IMR-90 (cell line): Measurements from ENCODE around the gene HAGH. TPM values are rescaled to one million over a fixed set of nuclear protein-coding genes. Genes with fewer than 3 reads are reported as not detected.

Experiments
- ATAC-seq: fragments of 200-7000 bp; cut with Tn5 transposase; 2 replicates; pipeline ENCODE4 v1.9.1; 2020; ENCODE audit warnings: low read depth, mild to moderate bottlenecking, moderate library complexity
- BruUV-seq: library from RNA; stranded (reverse); fragments of 400-500 nt; replicated peaks from 2 replicates; lab custom pipeline; 2021; lab: Mats Ljungman, UMichigan
- CTCF ChIA-PET: fragments of 300-600 bp; formaldehyde crosslinking; extraction: SDS; loops from one replicate; lab custom pipeline; 2021; ENCODE audit warnings: antibody characterized with exemption; lab: Yijun Ruan, JAX
- POLR2A ChIA-PET: fragments of 300-600 bp; sonication (Branson Sonifier 250); formaldehyde crosslinking; loops from one replicate; lab custom pipeline; 2022; ENCODE audit warnings: antibody characterized with exemption; ENCODE audit not compliant: unreplicated experiment; lab: Charles Lee
- DNase-seq: peaks from one replicate; pipeline ENCODE4 v3.0.0; 2013
- H2AFZ ChIP-seq: replicated peaks from 2 replicates; pipeline ENCODE3; 2013; ENCODE audit warnings: low read length, mild to moderate bottlenecking; ENCODE audit not compliant: poor library complexity
- H2AK5ac ChIP-seq: 2 replicates; pipeline ENCODE4 v1.6.1; 2013; ENCODE audit warnings: low read depth, low read length, inconsistent platforms
- H2AK9ac ChIP-seq: replicated peaks from 2 replicates; pipeline ENCODE3; 2013; ENCODE audit warnings: mild to moderate bottlenecking, low read depth, low read length, moderate library complexity; ENCODE audit not compliant: poor library complexity
- H2BK120ac ChIP-seq: 2 replicates; pipeline ENCODE4 v1.6.1; 2013; ENCODE audit warnings: low read depth, low read length, inconsistent platforms
- H2BK15ac ChIP-seq: 3 replicates; pipeline ENCODE4 v1.6.1; 2013; ENCODE audit warnings: low read depth, low read length, inconsistent platforms
- H2BK20ac ChIP-seq: 2 replicates; pipeline ENCODE4 v1.6.1; 2013; ENCODE audit warnings: low read depth, mild to moderate bottlenecking, inconsistent platforms, low read length, moderate library complexity
- H2BK5ac ChIP-seq: 2 replicates; pipeline ENCODE4 v1.6.1; 2013; ENCODE audit warnings: mild to moderate bottlenecking, low read depth, low read length, inconsistent platforms; ENCODE audit not compliant: poor library complexity, severe bottlenecking
- H3K14ac ChIP-seq: replicated peaks from 2 replicates; pipeline ENCODE4 v1.6.1; 2013; ENCODE audit warnings: low read depth, low read length, inconsistent platforms
- H3K18ac ChIP-seq: 2 replicates; pipeline ENCODE4 v1.6.1; 2013; ENCODE audit warnings: low read depth, low read length, control low read depth
- H3K23ac ChIP-seq: 2 replicates; pipeline ENCODE4 v1.6.1; 2013; ENCODE audit warnings: low read depth, low read length, inconsistent platforms
- H3K27ac ChIP-seq: 2 replicates; pipeline ENCODE4 v1.5.1; 2013; ENCODE audit warnings: mild to moderate bottlenecking, control low read depth, low read length; ENCODE audit not compliant: insufficient read depth
- H3K27me3 ChIP-seq: 2 replicates; pipeline ENCODE4 v1.6.1; 2013; ENCODE audit warnings: low read length; ENCODE audit not compliant: control insufficient read depth, insufficient read depth
- H3K36me3 ChIP-seq: 2 replicates; pipeline ENCODE4 v1.6.1; 2013; ENCODE audit warnings: low read length, mixed read lengths; ENCODE audit not compliant: control insufficient read depth, insufficient read depth
- H3K4ac ChIP-seq: 2 replicates; pipeline ENCODE4 v1.6.1; 2013; ENCODE audit warnings: low read depth, low read length, inconsistent platforms
- H3K4me1 ChIP-seq: 2 replicates; pipeline ENCODE4 v1.6.1; 2013; ENCODE audit warnings: low read length, mixed read lengths; ENCODE audit not compliant: control insufficient read depth, insufficient read depth
- H3K4me2 ChIP-seq: 2 replicates; pipeline ENCODE4 v1.6.1; 2013; ENCODE audit warnings: low read depth, mild to moderate bottlenecking, control low read depth, low read length, moderate library complexity
- H3K4me3 ChIP-seq: 2 replicates; pipeline ENCODE4 v1.5.1; 2013; ENCODE audit warnings: low read depth, mild to moderate bottlenecking, control low read depth, low read length, moderate library complexity; ENCODE audit not compliant: insufficient read depth
- H3K56ac ChIP-seq: 2 replicates; pipeline ENCODE4 v1.6.1; 2013; ENCODE audit warnings: low read length, inconsistent platforms; ENCODE audit not compliant: insufficient read depth; ENCODE audit errors: extremely low read depth
- H3K79me1 ChIP-seq, 2 experiments: 2 replicates each; pipeline ENCODE4 v1.6.1; 2013; ENCODE audit warnings: low read length in 2 of 2, inconsistent platforms in 1 of 2, low read depth in 1 of 2
- H3K9ac ChIP-seq: 2 replicates; pipeline ENCODE4 v1.6.1; 2013; ENCODE audit warnings: low read depth, low read length, control low read depth
- H3K9me1 ChIP-seq: 2 replicates; pipeline ENCODE4 v1.6.1; 2013; ENCODE audit warnings: low read length, inconsistent platforms; ENCODE audit not compliant: insufficient read depth
- H3K9me3 ChIP-seq: 2 replicates; pipeline ENCODE4 v1.6.1; 2013; ENCODE audit warnings: low read length; ENCODE audit not compliant: control insufficient read depth, insufficient read depth
- H4K20me1 ChIP-seq: 2 replicates; pipeline ENCODE4 v1.6.1; 2013; ENCODE audit warnings: low read length, inconsistent platforms; ENCODE audit not compliant: insufficient read depth
- H4K5ac ChIP-seq: 2 replicates; pipeline ENCODE4 v1.6.1; 2013; ENCODE audit warnings: mild to moderate bottlenecking, low read depth, low read length, control low read depth
- H4K8ac ChIP-seq, 2 experiments: 2 replicates each; pipeline ENCODE4 v1.6.1; 2013; ENCODE audit warnings: low read depth in 2 of 2, low read length in 2 of 2, control low read depth in 1 of 2, inconsistent platforms in 1 of 2
- H4K91ac ChIP-seq: 2 replicates; pipeline ENCODE4 v1.6.1; 2013; ENCODE audit warnings: low read depth, low read length, inconsistent platforms; ENCODE audit not compliant: insufficient read depth
- BHLHE40 ChIP-seq: fragments of 150-350 bp; IDR thresholded peaks from 2 replicates; pipeline ENCODE4 v1.6.1; 2016; ENCODE audit warnings: mild to moderate bottlenecking, low read depth, low read length
- CEBPB ChIP-seq: IDR thresholded peaks from 2 replicates; pipeline ENCODE4 v1.6.1; 2012; ENCODE audit warnings: low read depth, low read length, improper control_type of control experiment
- CHD1 ChIP-seq: IDR thresholded peaks from 2 replicates; pipeline ENCODE4 v1.6.1; 2012; ENCODE audit warnings: low read depth, low read length, improper control_type of control experiment
- CTCF ChIP-seq: conservative IDR thresholded peaks from 2 replicates; pipeline ENCODE4 v1.5.1; 2012; ENCODE audit warnings: mild to moderate bottlenecking, low read depth, low read length, improper control_type of control experiment
- ELK1 ChIP-seq: fragments of 150-350 bp; IDR thresholded peaks from 2 replicates; pipeline ENCODE4 v1.6.1; 2016; ENCODE audit warnings: low read depth, mild to moderate bottlenecking, low read length, moderate library complexity, borderline replicate concordance
- FOS ChIP-seq: fragments of 150-350 bp; IDR thresholded peaks from 2 replicates; pipeline ENCODE4 v1.6.1; 2016; ENCODE audit warnings: low read depth, low read length
- MAFK ChIP-seq: IDR thresholded peaks from 2 replicates; pipeline ENCODE4 v1.6.1; 2012; ENCODE audit warnings: low read depth, low read length, improper control_type of control experiment
- MXI1 ChIP-seq: IDR thresholded peaks from 2 replicates; pipeline ENCODE4 v1.6.1; 2012; ENCODE audit warnings: low read depth, mild to moderate bottlenecking, low read length, moderate library complexity, borderline replicate concordance
- NFE2L2 ChIP-seq: fragments of 150-350 bp; IDR thresholded peaks from 2 replicates; pipeline ENCODE4 v1.6.1; 2016; ENCODE audit warnings: low read depth, mild to moderate bottlenecking, low read length
- POLR2A ChIP-seq: IDR thresholded peaks from 2 replicates; pipeline ENCODE4 v1.6.1; 2012; ENCODE audit warnings: mild to moderate bottlenecking, low read depth, low read length
- RAD21 ChIP-seq: IDR thresholded peaks from 2 replicates; pipeline ENCODE4 v1.6.1; 2012; ENCODE audit warnings: low read length, improper control_type of control experiment
- RCOR1 ChIP-seq: IDR thresholded peaks from 2 replicates; pipeline ENCODE4 v1.6.1; 2012; ENCODE audit warnings: mild to moderate bottlenecking, low read length, improper control_type of control experiment; ENCODE audit not compliant: insufficient replicate concordance
- RFX5 ChIP-seq: IDR thresholded peaks from 2 replicates; pipeline ENCODE4 v1.8.0; 2012; ENCODE audit warnings: low read depth, mild to moderate bottlenecking, low read length, moderate library complexity
- SMC3 ChIP-seq: fragments of 150-350 bp; IDR thresholded peaks from 2 replicates; pipeline ENCODE4 v1.6.1; 2016; ENCODE audit warnings: low read depth, mild to moderate bottlenecking, antibody characterized with exemption, low read length, moderate library complexity
- USF2 ChIP-seq: fragments of 150-350 bp; IDR thresholded peaks from 2 replicates; pipeline ENCODE4 v1.6.1; 2017; ENCODE audit warnings: mild to moderate bottlenecking, antibody characterized with exemption, low read length, low read depth
- WGBS, 2 experiments: methylation state at CpG; one replicate each; pipeline versions ENCODE4 v1.1.5 to v1.1.7; 2013; ENCODE audit warnings: missing lambda C conversion rate in 2 of 2; ENCODE audit not compliant: insufficient read length in 1 of 2; ENCODE audit errors: extremely low coverage in 2 of 2; 5-methylcytosine and 5-hydroxymethylcytosine counted together
- dilution Hi-C: fragments of 300-500 bp; cut with HindIII; formaldehyde crosslinking; loops from one replicate; pipeline ENCODE4 v1.14.3; 2018; ENCODE audit warnings: low sequenced_read_pairs; ENCODE audit not compliant: unreplicated experiment
- in situ Hi-C: fragments of 300-500 bp; cut with MboI; formaldehyde crosslinking; loops from 3 replicates; pipeline ENCODE4 v1.14.3; 2019; ENCODE audit warnings: low sequenced_read_pairs, inconsistent platforms, mixed read lengths
- intact Hi-C: fragments of 100-400 bp; cut with micrococcal nuclease; formaldehyde crosslinking; loops from 2 replicates; pipeline ENCODE4 v1.10.0; 2022
- polyA plus RNA-seq, 3 experiments: library from polyadenylated mRNA; depleted of rRNA; stranded (reverse); fragments of >200 nt; gene quantifications; 2 replicates each; pipeline ENCODE4 v1.2.3, GENCODE V29; 2012; ENCODE audit warnings: low replicate concordance in 1 of 3
- total RNA-seq: library from RNA; depleted of rRNA; stranded (reverse); fragments of >200 nt; gene quantifications from 2 replicates; pipeline ENCODE4 v1.2.3, GENCODE V29; 2012

The HAGH gene
- total and polyA plus RNA-seq, 2 of the 4 experiments (the other 2 are of a cell fraction), result 30.8 to 52.2 TPM

- intact Hi-C loops (no loop called here), dilution Hi-C loops (no loop called here), in situ Hi-C loops (no loop called here)
- ATAC-seq (no peak), DNase-seq (no peak)
- H3K9me3 ChIP-seq, result no peaks in the 10 kb centered on the region
- no peak overlapping the region for H2BK15ac ChIP-seq
- no peak overlapping the region for H4K8ac ChIP-seq
- no peak overlapping the region for H3K9ac ChIP-seq
- H2AK5ac ChIP-seq, result no peak overlapping the region
- no peak overlapping the region for H2BK5ac ChIP-seq
- H3K27me3 ChIP-seq, result peaks cover 56% of the 10 kb centered on the region
- CTCF ChIA-PET, result no interaction called here
- H2AK9ac ChIP-seq, result no peak overlapping the region
- no peak overlapping the region for H3K27ac ChIP-seq
- no peak overlapping the region for H3K14ac ChIP-seq
- no peak overlapping the region for H4K5ac ChIP-seq
- H4K20me1 ChIP-seq, result no peaks in the 10 kb centered on the region
- TF ChIP-seq MXI1, result no peak
- no peak for TF ChIP-seq ELK1
- no peak for TF ChIP-seq RAD21
- no peak for TF ChIP-seq RCOR1
- no peak for TF ChIP-seq USF2
- no peak for TF ChIP-seq NFE2L2
- no peak for TF ChIP-seq MAFK
- no peak for TF ChIP-seq RFX5
- no peak for TF ChIP-seq BHLHE40
- no peak for TF ChIP-seq CHD1
- TF ChIP-seq POLR2A, result no peak
- no peak for TF ChIP-seq FOS
- TF ChIP-seq CEBPB, result no peak
- no peak for TF ChIP-seq SMC3
- TF ChIP-seq CTCF, result no peak
- no CpG with 5 or more reads among the region's 5 CpGs for WGBS, 2 experiments
- H3K9me1 ChIP-seq, result no peaks in the 10 kb centered on the region
- H3K36me3 ChIP-seq, result no peaks in the 10 kb centered on the region
- no peak overlapping the region for H3K18ac ChIP-seq
- H2BK120ac ChIP-seq, result no peak overlapping the region
- POLR2A ChIA-PET, result no interaction called here
- H4K91ac ChIP-seq, result no peak overlapping the region
- no peak overlapping the region for H3K4ac ChIP-seq
- no peak overlapping the region for H3K4me3 ChIP-seq
- H3K56ac ChIP-seq, result no peak overlapping the region
- no TSS peak for BruUV-seq
- peaks cover 2% of the 10 kb centered on the region; the same call in 1 of the 2 replicates for H3K4me1 ChIP-seq
- H2AFZ ChIP-seq, result no peak overlapping the region
- H3K4me2 ChIP-seq, result no peak overlapping the region
- H3K23ac ChIP-seq, result no peak overlapping the region
- no peak overlapping the region for H2BK20ac ChIP-seq
- H3K79me1 ChIP-seq, result no peaks in the 10 kb centered on the region
These were observed 30.9 kb upstream of the HAGH start for GRCh38 chr16:1857433-1858097.
